ENCODE data around the gene ZNF358. TPM values are rescaled to one million over a fixed set of nuclear protein-coding genes. Genes with fewer than 3 reads are reported as not detected.

ZNF358 gene
- total and polyA plus RNA-seq, 2 donors (not counting 3 experiments of a cell fraction or from before 2014, with no cell fraction given): 51.2 to 83.2 TPM

- no peak overlapping the region for H3K9ac ChIP-seq (replicated peaks; ENCODE audit: extremely low read depth, insufficient read depth, low read length)
- TF ChIP-seq POLR2A (IDR thresholded peaks at IDR 0.05; ENCODE audit: low read depth, low read length): no peak
- TF ChIP-seq FOS (IDR thresholded peaks at IDR 0.05; ENCODE audit: borderline replicate concordance, insufficient read depth, low read length): no peak
- TF ChIP-seq POLR2AphosphoS5 (IDR thresholded peaks at IDR 0.05; ENCODE audit: insufficient read depth, low read depth, low read length): no peak
- TF ChIP-seq EZH2 (IDR thresholded peaks at IDR 0.05; ENCODE audit: borderline replicate concordance, low read depth, low read length, severe bottlenecking): no peak
- no peak overlapping the region for H3K4me3 ChIP-seq (replicated peaks in 1 of 3; ENCODE audit: insufficient read depth in 1 of 3, low read depth in 1 of 3, low read length in 3 of 3)
- dilution Hi-C loops (cut with MboI; ENCODE audit: extremely low pct_ligation_motif_present, low sequenced_read_pairs): no loop called here
- CTCF ChIA-PET: interaction anchor here (3.6 kb wide), 1 partner anchor 10 kb away, joined by 22 read pairs; no protein-coding TSS in a partner anchor
- no peaks in the 10 kb centered on the region for H3K9me3 ChIP-seq (replicated peaks; ENCODE audit: control insufficient read depth, insufficient read depth, low read length)
- H4K20me1 ChIP-seq (replicated peaks; ENCODE audit: control insufficient read depth, extremely low read depth, insufficient read depth, low read length): no peaks in the 10 kb centered on the region
- no TSS peak for BruUV-seq (replicated peaks)
- no peaks in the 10 kb centered on the region for H3K27me3 ChIP-seq (ENCODE audit: control insufficient read depth in 2 of 2, insufficient read depth in 2 of 2, low read length in 2 of 2)
- FAIRE-seq: no peak
- no peak overlapping the region for H3K4me2 ChIP-seq (ENCODE audit: insufficient read depth, low read length)
- no peak overlapping the region for H3K27ac ChIP-seq (ENCODE audit: insufficient read depth, low read depth, low read length)
- peaks cover 3 to 41% of the 10 kb centered on the region in 2 experiments for H3K36me3 ChIP-seq (ENCODE audit: control insufficient read depth in 2 of 2, extremely low read depth in 1 of 2, insufficient read depth in 2 of 2, low read length in 2 of 2)
- no peaks in the 10 kb centered on the region for H3K4me1 ChIP-seq (ENCODE audit: control insufficient read depth, extremely low read depth, insufficient read depth, low read length)
- H3K79me2 ChIP-seq (ENCODE audit: control insufficient read depth, insufficient read depth, low read length): no peaks in the 10 kb centered on the region
- no peaks in the 10 kb centered on the region for H3K9me1 ChIP-seq (replicated peaks; ENCODE audit: control insufficient read depth, extremely low read depth, insufficient read depth, low read length)
- POLR2A ChIA-PET: interaction anchor here (0.5 kb wide), 2 partner anchors 10 to 343 kb away, joined by 3 to 5 read pairs; no protein-coding TSS in a partner anchor
- intact Hi-C loops (cut with micrococcal nuclease): no loop called here
- DNase-seq (ENCODE audit: low read depth, low spot score): no peak
- no peak overlapping the region for H2AFZ ChIP-seq (ENCODE audit: low read depth, low read length)
Measured at GRCh38 chr19:7558667-7559066, 42.8 kb downstream of the ZNF358 start.

- Histone ChIP-seq H4K20me1 (replicated peaks; ENCODE audit: control insufficient read depth, extremely low read depth, insufficient read depth, low read length) (no peaks in the 10 kb centered on the region), H3K36me3 (ENCODE audit: control insufficient read depth in 2 of 2, extremely low read depth in 1 of 2, insufficient read depth in 2 of 2, low read length in 2 of 2) (peaks cover 3 to 40% of the 10 kb centered on the region in 2 experiments), H3K27me3 (ENCODE audit: control insufficient read depth in 2 of 2, insufficient read depth in 2 of 2, low read length in 2 of 2) (no peaks in the 10 kb centered on the region), H3K79me2 (ENCODE audit: control insufficient read depth, insufficient read depth, low read length) (no peaks in the 10 kb centered on the region), H2AFZ (ENCODE audit: low read depth, low read length) (no peak overlapping the region), H3K27ac (ENCODE audit: insufficient read depth, low read depth, low read length) (no peak overlapping the region), H3K9me1 (replicated peaks; ENCODE audit: control insufficient read depth, extremely low read depth, insufficient read depth, low read length) (no peaks in the 10 kb centered on the region), H3K9me3 (replicated peaks; ENCODE audit: control insufficient read depth, insufficient read depth, low read length) (no peaks in the 10 kb centered on the region), H3K9ac (replicated peaks; ENCODE audit: extremely low read depth, insufficient read depth, low read length) (no peak overlapping the region), H3K4me2 (ENCODE audit: insufficient read depth, low read length) (no peak overlapping the region), H3K4me1 (ENCODE audit: control insufficient read depth, extremely low read depth, insufficient read depth, low read length) (no peaks in the 10 kb centered on the region), H3K4me3 (replicated peaks in 1 of 3; ENCODE audit: insufficient read depth in 1 of 3, low read depth in 1 of 3, low read length in 3 of 3) (no peak overlapping the region)
- ChIA-PET CTCF (interaction anchor here (3.6 kb wide), 1 partner anchor 9 kb away, joined by 22 read pairs; no protein-coding TSS in a partner anchor), POLR2A (interaction anchor here (0.5 kb wide), 2 partner anchors 9 to 342 kb away, joined by 3 to 5 read pairs; no protein-coding TSS in a partner anchor)
- dilution Hi-C loops (cut with MboI; ENCODE audit: extremely low pct_ligation_motif_present, low sequenced_read_pairs) (no loop called here), intact Hi-C loops (cut with micrococcal nuclease) (no loop called here)
- TF ChIP-seq POLR2A (IDR thresholded peaks at IDR 0.05; ENCODE audit: low read depth, low read length) (no peak), MAX (IDR thresholded peaks at IDR 0.05; ENCODE audit: insufficient read depth, insufficient read length) (no peak), JUN (IDR thresholded peaks at IDR 0.05; ENCODE audit: borderline replicate concordance, insufficient read depth, insufficient read length, low read depth) (no peak), POLR2AphosphoS5 (IDR thresholded peaks at IDR 0.05; ENCODE audit: insufficient read depth, low read depth, low read length) (no peak), MYC (IDR thresholded peaks at IDR 0.05; ENCODE audit: low read depth, low read length) (no peak), CTCF (IDR thresholded peaks at IDR 0.05; ENCODE audit: extremely low read depth in 1 of 2, insufficient read depth in 1 of 2, low read depth in 1 of 2, low read length in 2 of 2) (no peak), EZH2 (IDR thresholded peaks at IDR 0.05; ENCODE audit: borderline replicate concordance, low read depth, low read length, severe bottlenecking) (no peak), GATA2 (IDR thresholded peaks at IDR 0.05; ENCODE audit: insufficient read depth, insufficient read length, low read depth, low read length) (no peak), FOS (IDR thresholded peaks at IDR 0.05; ENCODE audit: borderline replicate concordance, insufficient read depth, low read length) (no peak)
- no peak for DNase-seq (ENCODE audit: low read depth, low spot score)
- BruUV-seq (replicated peaks): no TSS peak
- no peak for FAIRE-seq
Measured at GRCh38 chr19:7559102-7559501, 43.2 kb downstream of the ZNF358 start.
